Measurements from ENCODE around the gene EVI5L.

The EVI5L gene

GRCh38 chr19:7818806-7819205 lies 11.2 kb upstream of the EVI5L start:
- DNase-seq: no peak

DNA sequence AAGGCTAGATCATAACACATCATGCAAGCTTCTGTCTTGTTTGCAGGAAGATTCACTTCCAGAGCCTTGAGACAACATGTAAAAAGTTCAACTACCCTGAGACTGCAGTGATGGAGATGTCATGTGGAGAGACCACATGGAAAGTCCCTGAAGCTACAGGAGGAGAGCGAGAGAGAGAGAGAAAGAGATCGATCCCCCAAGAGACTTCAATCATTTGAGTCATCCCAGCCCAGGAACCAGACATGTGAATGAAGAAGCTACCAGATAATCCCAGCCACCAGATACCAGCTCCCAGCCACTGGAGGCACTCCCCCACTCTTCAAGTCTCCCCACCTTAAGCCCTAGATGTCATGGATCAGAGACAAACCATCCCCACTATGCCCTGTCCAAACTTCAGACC lies 10.7 kb upstream of the EVI5L start:
- no peak for DNase-seq

GRCh38 chr19:7820588-7820987 lies 9.4 kb upstream of the EVI5L start:
- no peak for DNase-seq

GRCh38 chr19:7822910-7823515 lies 7.0 kb upstream of the EVI5L start:
- no peak for DNase-seq

GRCh38 chr19:7823686-7824301 lies 6.2 kb upstream of the EVI5L start:
- DNase-seq: no peak

- DNase-seq: no peak
Observed at GRCh38 chr19:7829166-7829520, 875 bp upstream of the EVI5L start.

DNA sequence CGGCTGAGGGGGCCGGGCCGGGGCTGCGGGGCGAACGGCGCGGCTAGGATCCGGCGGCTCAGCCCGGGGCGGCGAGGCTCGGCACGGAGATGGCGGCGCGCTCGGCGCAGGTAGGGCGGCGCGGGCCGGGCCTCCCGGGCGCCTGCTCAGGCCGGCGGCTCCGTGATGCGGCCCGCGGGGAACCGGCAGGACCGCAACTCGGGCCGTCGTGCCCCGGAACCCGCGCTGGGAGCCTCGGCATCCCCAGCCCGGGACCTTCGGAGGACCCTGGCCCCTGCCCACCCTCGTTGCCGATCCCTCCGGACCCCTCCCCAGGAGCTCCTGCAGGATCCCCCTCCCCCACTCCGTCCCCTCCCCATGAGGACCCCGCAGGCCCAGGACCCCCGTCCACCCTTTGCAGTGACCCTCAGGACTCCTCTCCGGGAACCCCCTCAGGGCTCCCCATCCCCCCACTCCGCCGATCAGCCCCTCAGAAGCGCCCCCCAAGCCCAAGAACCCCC lies 304 bp downstream of the EVI5L start:
- no peak for DNase-seq

DNA sequence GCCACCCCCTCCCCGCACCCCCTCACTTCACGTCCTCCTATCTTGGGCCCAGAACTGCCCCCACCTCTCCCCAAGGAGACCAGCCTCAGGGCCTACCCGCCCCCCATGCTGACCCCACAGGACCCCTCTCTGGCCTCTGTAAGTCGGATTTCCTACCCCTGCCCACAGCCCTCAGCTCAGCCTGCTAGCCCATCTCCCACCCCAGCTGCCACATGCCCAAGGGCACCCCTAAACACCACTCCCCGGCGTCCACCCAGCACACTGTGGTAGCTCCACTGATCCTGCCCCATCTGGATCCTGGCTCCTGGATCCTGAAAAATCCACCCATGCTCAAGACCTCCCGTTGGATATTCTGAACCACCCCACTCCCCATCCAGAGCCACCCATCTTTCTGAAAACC lies 805 bp downstream of the EVI5L start:
- no peak for DNase-seq

GRCh38 chr19:7831452-7831851 lies 1.4 kb downstream of the EVI5L start:
- DNase-seq: no peak

GRCh38 chr19:7832009-7832408 lies 2.0 kb downstream of the EVI5L start:
- DNase-seq: no peak

- no peak for DNase-seq
Observed at GRCh38 chr19:7832781-7833180, 2.8 kb downstream of the EVI5L start.

- no peak for DNase-seq
Observed at GRCh38 chr19:7833225-7834099, 3.4 kb downstream of the EVI5L start.

GRCh38 chr19:7839476-7839875 lies 9.5 kb downstream of the EVI5L start:
- DNase-seq: no peak

- DNase-seq: no peak
Observed at GRCh38 chr19:7840629-7841028, 10.6 kb downstream of the EVI5L start.

DNA sequence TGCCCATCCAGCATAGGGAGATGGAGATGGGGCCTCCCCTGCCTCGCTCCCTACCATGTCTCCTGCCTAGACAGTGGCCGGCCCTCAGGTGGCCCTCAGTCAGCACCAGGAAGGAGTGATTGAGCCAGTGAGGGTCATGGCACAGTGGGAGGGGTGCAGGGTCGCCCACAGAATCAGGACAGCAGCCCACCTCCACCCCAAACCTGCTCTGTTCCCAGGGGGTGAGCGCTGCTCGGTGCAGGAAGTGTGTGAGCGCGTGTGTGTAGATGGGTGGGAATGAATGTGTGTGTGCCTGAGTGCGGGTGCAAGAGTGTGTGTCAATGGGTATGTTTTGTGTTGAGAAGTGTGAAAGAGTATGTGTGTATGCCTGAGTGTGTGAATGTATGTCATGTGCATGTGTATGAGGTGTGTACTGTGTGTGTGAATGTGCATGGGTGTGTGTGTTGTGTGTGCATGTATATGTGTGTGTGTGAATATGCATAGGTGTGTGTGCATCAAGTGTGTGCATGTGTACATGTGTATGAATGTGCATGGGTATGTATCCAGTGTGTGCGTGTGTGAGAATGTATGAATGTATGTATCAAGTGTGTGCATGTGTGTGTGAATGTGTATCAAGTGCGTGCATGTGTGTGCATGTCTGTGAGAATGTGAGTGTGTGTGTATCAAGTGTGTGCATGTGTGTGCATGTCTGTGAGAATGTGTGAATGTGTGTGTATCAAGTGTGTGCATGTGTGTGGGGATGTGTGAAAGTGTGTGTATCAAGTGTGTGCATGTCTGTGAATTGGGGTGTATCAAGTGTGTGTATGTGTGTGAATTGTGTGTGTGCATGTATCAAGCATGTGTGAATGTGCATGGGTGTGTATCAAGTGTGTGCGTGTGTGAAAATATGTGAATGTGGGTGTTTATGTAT lies 12.0 kb downstream of the EVI5L start:
- no peak for DNase-seq

- no peak for DNase-seq
Observed at GRCh38 chr19:7842661-7843294, 12.8 kb downstream of the EVI5L start.

DNA sequence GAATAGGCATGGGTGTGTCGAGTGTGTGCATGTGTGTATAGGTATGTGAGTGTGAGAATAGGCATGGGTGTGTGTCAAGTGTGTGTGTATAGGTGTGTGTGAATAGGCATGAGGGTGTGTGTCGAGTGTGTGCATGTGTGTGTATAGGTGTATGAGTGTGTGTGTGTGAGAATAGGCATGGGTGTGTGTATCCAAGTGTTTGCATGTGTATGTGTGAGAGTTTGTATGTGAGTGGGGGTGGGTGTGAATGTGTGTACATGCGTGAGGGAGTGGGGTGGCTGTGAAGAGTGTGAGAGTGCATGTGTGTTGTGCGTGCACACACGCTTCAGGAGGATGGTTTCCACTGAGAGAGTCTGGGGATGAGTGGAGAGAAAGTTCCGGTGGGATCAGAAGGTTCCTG lies 13.5 kb downstream of the EVI5L start:
- no peak for DNase-seq

DNA sequence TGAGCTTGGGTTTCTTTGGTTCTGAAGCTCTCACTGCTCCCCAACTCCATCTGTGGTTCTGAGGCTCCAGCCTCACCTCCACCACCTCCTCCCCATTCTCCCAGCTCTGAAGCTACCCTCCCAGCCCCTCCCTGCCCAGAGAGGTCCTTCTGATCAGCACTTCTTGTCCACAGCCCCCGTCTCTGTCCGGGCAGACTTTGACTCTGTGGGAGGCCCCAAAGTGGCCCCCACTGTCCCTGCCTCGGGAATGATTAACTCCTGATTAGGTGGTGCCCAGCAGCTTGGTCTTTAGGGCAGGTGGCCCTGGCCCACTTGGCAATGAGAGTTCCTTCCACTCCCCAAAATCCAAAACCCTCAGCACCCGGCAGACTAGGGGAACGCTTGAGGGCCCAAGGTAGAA lies 14.4 kb downstream of the EVI5L start:
- DNase-seq: no peak

DNA sequence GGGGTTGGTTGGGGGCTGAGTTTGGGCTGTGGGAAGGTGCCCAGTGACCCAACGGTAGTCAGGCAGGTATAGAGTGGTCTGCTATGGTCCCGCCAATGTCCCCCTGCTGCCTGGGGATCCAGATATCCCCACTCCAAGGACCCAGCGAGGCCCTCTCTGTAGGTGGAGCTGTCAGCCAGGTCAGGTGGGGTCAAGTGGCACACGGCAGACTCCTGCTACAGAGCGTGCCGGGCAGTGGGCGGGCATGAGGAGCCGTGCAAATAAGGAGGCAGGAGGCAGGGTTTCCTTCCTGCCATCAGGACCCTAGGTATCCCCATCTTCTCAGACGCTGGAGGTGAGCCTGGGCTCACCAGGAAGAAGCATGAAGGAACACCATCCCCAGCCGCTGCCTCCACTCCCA lies 14.9 kb downstream of the EVI5L start:
- no peak for DNase-seq

DNA sequence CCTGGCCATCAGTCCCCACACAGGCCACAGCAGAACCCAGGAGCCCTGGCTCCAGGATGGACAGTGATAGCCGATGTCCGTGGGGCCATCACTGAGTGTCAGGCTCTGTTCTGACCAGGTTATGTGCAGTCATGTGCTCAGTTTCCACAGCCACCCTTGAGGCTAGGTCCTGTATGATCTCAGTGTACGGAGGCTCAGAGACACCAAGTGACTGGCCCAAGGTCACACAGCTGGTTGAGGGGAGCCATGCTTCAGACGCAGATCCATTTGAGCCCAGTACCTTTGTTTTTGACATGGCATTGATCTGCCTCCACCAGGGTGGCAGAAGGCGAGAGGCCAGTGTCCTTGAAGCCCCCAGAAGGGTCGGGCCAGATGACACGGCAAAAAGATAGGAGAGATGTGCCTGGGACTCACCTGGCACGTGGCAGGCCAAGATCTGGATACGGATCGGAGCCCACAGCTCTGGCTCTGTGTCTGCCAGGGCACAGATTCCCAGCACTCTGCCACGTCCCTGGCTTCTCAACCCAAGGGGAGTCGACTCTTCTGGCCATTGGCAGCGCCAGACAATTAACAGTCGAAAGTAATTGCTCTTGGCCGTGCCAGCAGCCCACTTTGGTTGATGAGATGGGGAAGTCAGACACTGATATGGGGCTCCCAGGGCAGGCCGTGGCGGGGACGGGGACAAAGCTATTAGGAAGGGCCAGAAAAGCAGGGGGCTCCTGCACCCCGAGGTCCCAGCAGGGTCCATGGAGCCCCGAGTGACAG lies 15.6 kb downstream of the EVI5L start:
- no peak for DNase-seq

- no peak for DNase-seq
Observed at GRCh38 chr19:7846155-7846646, 16.2 kb downstream of the EVI5L start.

GRCh38 chr19:7847664-7848063 lies 17.6 kb downstream of the EVI5L start:
- no peak for DNase-seq

All from SHP77 (cell line).